ENCODE results near the gene RAD9B.

RAD9B gene

DNA sequence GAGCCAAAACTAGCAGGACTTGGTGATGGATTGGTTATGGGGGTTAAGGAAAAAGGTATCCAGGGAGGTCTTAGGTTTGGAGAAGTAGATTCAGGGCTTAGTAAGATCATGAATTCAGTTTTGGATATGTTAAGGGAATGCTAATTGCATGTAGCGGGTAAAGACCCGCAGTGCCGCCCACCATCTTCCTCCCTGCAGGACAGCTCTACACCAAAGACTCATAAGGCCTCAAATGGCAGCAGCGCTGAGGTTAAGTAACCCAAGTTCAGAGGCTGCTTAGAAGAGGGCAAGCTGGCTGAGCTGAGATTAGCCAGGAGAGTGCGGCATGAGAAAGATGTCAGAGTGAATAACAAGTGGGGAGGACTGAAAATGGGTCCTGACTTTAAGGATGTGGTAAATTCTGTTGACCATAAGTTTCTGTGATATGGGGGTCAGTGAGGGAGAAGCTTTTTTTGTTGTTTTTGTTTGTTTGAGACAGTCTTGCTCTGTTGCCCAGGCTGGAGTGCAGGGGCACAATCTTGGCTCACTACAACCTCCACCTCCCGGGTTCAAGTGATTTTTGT lies 26.2 kb downstream of the RAD9B start:
- DNase-seq, result no peak

DNA sequence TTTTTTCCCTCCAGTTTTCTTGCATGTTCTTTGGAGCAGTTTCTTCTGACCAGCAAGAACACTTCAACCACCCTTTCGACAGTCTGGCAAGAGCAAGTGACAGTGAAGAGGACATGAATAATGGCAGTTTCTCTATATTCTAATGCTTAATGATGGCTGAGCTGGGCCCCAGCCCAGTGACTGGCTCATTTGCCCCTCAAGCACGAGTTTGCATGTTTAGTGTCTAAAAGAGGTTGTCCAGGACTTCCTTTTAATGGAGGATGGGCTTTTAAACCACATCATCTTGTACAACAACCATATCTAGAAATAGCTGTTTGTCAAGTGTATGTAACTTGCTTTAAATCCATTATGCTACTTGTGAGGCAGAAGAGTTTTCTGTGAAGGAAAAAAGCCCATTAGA lies 28.4 kb downstream of the RAD9B start:
- no peak for DNase-seq

DNA sequence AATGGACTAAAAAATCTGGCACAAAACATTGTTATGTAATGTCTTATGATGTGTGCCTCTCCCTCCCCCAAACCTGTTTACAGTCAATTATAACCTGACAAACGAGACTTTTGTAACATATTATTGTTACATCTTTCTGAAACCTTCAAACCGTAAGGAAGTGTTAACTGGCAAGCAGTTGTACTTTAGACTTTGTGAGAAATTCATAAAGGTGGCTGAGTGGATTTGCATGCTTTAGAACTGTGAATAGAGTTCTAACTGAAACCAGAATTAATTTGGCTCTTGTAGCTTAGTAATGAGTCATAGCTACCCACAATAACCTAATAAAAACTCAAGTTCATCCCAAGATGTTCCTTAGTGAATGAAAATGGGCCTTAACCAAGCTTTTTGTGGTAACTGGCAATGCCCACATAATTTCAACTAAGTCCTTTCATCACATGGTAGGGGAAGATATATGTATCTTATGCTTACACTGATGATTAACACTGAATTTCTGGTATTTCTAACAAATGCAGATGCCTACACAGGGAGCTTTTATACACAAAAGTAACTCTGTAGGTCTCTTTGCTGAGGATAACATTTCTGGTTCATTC lies 29.7 kb downstream of the RAD9B start:
- DNase-seq, result no peak

DNA sequence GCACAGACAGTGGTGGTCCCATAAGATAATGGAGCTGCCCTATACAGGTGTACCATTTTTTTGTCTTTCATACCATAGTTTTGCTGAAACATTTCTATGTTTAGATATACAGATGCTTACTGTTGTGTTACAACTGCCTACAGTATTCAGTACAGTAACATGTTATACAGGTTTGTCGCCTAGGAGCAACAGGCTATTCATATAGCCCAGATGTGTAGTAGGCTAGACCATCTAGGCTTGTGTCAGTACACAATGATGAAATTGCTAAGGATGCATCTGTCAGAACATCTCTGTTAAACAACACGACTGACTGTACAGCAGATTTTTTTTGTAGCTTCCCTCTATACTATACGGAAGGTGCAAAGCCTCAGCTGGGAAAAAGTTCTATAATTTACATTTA lies 30.5 kb downstream of the RAD9B start:
- no peak for DNase-seq

DNA sequence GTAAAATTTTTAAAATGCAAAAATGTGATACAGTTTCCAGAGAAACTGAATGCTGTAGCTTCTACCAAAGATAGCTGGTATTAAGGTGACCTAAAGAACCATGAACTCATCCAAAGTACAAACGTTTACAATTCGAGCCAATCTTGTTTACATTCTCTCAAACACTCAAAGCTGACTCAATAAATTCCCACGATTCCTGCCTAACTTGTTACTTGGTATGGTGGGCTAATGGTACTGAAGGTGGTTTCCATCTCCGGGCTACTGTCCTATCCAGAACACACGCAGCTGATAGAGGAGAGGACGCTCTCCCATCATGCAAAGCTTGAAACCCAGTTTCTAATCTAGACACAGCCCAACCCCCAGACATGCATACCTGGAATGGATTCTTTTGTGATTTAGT lies 31.5 kb downstream of the RAD9B start:
- DNase-seq, result no peak

DNA sequence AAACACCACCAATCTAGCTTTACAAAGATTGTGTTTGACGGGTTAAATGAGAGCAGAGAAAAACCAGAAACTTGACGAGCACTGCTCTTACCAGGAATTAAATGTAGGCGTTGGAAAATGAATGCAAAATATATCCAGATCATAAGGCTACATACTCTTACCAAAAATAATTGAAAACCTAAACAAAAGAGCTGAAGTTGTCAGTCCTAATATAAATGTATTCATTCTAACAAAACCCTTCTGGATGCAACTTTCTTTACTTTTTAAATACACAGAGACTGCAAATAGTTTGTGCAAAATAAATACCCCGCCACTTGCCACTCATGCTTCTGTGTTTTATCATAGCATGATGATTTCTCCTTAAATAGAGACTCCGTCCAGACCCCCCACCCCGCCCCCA lies 32.7 kb downstream of the RAD9B start:
- DNase-seq, result no peak

DNA sequence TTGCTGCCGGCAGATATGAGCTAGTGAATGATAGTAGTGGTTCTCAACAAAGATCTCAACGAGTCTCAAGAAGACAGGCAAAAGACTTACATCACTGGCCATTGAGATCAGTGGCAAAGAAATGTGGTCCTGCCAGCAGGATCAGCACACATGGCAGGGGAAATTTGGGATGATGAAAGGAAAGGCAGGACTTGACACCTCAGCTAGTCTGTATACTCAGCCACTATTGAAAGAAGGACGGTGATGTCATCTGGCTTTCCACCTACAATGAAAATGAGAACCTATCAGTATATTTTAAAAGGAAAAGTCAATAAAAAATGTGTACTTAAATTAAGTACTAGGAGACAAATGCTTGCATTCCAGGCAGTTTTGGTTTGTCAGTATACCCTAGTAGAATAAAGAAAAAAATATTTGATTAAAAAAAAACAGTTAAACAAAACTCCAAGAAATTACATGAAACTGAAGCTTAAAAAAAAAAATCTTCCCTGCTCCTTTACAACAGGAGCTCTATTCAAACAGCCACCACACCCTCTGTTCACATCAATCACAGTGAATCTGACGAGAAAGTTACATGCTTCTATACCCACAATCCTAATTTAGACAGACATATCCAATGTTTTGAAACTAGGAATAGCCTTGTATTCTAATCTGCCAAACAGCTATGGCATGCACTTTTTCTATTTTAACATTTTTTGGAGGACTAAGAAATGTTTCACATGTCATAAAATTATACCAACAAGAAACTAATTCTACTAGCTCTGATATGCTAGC lies 34.9 kb downstream of the RAD9B start:
- no peak for DNase-seq

DNA sequence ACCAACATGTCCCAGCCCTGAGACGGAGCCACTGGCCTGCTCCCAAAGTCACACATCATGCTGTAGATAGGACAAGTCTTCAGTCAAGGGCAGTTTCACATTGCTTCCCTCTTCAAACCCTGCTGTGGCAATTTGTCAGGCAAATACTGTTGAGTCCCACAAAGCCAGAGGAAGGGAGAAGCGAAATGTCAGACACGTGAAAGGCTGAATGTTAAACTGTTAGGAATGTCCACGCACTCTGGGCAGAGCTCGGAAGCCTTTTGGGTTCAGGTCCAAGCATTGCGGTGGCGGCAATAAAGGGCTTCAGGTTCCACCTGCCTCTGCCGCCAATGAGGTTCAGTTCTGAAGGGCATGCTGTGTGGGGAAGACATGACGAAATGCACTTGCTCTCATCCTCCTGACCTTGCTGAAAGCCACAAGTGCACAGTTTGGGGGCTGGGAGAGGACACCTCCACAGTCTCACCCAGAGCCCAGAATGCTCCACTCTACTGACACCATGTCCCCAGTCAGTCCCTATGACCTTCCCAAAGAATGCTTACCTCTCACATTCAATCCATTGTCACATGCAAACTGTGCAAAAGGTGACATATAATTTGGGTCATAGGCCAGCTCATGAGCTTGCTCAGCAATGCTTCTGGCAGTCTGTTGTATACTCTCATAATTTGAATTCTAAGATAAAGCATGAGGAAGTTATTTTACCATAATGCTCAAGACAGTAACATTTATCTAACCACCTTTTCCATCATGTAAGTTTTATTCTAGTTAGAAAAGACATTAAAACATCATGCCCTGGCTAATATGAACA lies 35.7 kb downstream of the RAD9B start:
- DNase-seq, result no peak

DNA sequence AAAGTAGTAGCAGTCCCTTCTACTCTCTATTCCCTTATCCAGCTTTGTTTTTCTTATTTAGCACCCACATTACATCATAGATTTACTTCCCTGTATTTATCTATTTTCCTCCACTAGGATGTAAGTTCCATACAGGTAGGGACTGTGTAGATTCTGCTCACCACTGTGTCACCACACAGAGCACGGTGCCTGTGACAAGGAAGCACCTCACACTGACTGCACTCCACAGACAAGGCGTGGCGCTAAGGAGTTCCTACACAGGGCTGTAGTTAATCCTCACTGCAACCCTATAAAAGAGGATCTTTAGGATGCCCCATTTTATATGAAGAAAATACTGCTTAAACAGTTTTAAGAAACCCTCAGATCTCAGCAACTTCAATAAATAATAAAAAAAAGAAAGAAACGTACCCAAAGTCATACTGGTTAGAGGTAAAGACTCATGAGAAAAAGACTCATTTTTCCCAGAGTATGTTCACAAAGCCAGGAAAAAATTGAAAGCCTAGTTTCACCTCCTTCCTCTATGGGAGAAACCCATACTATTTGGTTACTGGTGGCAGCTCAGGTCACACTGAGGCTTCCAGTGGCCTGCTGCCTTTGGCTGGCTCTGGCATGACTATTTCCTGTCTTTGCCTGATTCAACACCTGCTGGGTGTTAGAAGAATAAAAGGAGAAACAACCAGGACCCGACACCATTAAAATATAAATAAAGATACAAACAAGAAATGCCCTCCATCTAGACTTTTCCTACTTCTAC lies 36.9 kb downstream of the RAD9B start:
- DNase-seq, result no peak

DNA sequence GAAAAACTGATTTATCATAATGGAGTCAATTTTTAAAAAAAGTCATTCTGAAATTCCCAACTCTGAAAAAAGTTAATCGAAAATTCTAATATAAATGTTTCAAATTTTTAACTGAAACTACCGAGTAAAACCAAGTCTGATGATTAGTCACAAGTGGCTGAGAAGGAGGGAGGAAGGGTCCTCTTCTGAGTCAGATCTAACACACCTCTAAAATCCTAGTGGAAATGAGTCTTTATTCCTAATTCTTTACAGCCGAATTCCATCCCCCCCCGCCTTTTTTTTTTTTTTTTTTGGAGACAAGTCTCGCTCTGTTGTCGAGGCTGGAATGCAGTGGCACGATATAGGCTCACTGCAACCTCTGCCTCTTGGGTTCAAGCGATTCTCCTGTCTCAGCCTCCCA lies 37.9 kb downstream of the RAD9B start:
- no peak for DNase-seq

DNA sequence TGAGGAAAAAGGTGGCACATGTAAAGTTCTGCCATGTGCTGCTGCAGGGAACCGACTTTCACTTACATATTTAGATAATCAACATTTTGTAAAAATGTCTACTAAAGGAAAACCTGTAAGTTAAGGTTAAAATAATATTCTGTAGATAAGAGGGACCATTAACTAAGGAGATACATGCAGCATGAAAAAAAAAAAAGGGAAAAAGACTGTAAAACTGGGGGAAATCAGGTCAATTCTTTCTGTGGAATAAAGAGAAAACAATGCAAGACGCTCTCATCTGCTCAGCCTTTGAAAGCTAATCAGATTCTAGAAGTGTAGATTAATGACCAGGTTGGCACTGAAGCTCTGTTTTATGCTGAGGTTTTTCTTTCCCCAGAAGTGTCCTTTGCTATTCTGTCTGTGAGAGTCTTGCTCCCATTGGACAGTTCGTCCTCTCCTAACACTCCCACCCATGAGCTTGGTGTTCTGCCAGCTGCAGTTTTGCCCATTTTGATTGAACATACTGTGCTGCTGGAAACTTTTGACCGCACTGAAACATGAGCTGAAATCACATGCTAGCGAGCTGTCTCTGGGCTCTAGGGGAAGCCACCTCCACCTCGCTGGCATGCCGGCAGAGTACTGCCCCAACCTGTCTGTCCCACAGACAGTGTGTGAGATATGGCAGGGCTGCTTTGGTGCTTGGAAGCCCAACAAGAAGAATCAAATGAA lies 41.3 kb downstream of the RAD9B start:
- DNase-seq, result no peak

DNA sequence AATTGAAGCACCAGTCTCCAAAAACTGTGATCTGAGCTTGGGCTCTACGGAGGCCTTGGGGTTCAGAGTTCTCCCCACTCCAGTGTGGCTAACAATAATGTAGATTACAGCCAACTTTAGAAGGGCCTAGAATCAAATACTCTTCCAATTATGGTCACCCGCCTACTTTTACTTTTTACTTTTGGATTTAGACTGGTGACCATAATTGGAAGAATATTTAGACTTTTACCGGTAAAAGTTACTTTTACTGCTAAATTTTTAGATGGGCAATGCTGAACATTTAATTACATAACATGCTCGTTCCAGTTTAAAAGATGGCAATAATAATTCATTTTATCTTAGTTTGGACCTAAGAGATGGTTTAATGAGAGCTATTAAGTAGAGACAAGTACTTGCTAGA lies 41.8 kb downstream of the RAD9B start:
- DNase-seq, result no peak

DNA sequence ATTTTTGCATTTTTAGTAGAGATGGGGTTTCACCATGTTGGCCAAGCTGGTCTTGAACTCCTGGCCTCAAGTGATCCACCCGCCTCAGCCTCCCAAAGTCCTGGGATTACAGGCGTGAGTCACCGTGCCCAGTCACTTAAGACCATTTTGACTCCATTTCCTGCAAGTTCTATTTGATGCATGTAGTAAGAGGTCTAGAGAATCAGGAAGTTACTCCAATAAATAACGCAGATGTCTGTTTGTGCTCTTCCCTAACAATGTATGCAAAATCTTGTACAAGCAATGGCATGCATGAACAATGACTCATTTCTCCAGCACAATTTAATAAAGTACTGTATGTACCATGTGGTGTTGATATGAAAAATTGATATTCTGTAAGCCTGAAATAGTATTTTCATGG lies 43.1 kb downstream of the RAD9B start:
- DNase-seq, result peak in 1 of 2 donors; percentile 24

DNA sequence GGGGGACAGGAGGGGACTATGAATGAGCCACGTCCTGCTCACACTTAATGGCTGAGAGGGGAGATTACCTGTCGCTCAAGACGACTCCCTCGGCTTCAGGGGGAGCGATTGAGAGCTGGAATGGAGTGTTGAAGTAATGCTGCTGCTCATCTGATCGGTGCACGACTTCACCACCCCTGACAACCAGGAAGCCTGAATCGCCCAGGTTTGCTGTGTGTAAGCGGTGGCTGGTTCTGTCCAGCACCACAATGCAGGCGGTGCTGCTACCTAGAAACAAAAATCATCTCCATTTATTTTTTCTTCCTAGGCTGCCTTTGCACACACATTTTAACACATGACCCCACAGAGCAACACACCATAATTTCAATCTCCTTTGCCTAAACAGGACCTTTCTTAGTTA lies 43.7 kb downstream of the RAD9B start:
- DNase-seq, result no peak

DNA sequence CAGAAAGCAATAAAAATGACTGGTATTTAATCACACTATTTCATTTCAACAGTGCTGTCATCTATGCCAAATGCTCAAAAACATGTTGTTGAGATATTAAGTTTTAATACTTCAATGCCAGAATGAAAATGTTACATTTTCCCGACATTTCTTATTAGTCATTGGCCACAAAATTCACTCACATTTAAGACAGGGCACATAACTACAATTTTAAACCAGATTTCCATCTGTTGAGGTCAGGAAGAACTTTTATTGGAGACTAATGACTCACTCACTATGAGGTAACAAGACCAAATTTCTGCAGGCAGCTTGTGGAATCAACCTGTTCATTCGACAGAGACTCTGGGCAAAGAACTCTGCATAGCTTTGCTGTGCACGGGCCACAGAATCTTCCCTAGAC lies 44.2 kb downstream of the RAD9B start:
- DNase-seq, result no peak

DNA sequence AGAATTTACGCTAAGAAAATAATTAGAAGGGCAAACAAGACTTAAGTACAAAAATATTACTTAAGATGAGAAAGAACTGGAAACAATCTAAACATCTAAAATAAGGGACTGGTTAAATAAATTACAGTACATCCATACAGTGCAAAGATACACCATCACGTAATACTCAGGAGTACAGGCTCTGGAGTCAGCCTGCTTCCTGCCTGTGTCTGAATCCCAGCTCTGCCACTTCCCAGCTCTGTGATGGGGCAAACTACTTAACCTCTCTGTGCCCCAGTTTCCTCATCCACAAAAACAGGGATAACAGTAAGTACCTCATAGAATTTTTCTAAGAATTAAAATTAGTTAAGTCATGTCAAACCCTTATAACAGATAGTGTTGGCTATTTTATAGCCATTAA lies 45.0 kb downstream of the RAD9B start:
- no peak for DNase-seq

DNA sequence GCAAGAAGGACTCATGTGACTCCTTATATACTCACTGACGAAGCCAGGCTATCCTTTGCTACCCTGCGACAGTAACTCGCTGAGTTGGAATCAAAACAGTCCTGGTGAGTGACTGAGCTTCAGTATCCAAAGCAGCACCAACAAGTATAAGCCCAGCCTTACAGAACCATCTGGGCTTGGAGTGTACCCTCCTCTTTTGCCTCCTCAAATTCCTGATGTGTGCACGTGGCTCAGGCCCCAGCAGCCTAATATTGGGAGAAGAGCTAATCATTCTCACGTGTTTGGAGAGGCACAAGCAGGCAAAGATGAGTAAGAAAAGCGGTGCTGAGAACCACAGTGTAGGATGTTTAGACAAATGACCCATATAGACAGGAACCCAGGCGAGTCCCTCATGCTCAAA lies 46.5 kb downstream of the RAD9B start:
- DNase-seq, result no peak

DNA sequence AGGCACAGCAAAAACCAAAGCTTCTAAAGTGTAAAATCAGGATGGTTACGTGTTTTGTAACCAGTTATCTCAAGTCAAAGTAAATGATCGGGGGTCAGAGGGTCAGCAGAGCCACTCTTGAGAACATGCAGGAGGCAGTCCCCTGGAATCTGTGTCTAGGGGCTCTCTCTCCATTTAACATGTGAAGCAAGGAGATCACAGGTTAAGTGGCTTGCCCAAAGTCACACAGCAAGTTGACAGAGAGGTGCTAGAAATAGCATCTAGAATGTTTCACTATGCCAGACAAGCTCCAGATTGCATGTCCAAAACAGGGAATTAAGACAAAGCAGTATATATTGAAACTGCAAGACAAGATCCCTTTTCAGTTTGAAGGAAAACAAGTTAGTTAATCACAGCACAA lies 47.6 kb downstream of the RAD9B start:
- DNase-seq, result no peak

DNA sequence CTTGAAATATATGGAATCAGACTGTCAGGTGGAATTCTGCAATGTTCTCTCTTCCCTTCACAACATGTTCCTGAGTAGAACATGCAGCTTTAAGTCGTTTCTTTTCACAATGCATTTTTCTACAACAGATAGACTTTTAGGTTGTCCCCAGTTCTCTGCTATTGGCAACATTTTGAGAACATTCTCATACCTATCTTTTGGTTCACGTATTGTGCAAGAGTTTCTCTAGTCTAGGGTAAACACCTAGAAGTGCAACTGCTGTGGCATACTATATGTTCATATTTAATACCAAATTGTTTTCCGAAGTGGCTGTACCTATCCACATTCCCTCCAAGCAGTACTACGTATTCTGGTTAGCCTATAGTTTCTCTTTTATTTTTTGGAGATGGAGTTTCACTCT lies 48.9 kb downstream of the RAD9B start:
- DNase-seq, result no peak
